Vagina (tissue), 2 donors: ENCODE measurements around the gene SCFD2. TPM values are rescaled to one million over a fixed set of nuclear protein-coding genes. Genes with fewer than 3 reads are reported as not detected.

Experiments used
- DNase-seq, 2 donors: peaks; one replicate each; pipeline ENCODE4 v3.0.0-alpha.2; 2017; ENCODE audit errors: extremely low spot score in 2 of 2
- H3K27ac ChIP-seq: fragments of 200-600 bp; sonication (generic); one replicate; pipeline ENCODE4 v1.5.1; 2019
- H3K27me3 ChIP-seq: fragments of 200-600 bp; sonication (generic); one replicate; pipeline ENCODE4 v1.5.1; 2019
- H3K36me3 ChIP-seq, 2 donors: fragments of 200-600 bp; sonication (generic); one replicate each; pipeline ENCODE4 v1.5.1; 2017 to 2019
- H3K4me1 ChIP-seq: fragments of 200-600 bp; sonication (generic); one replicate; pipeline ENCODE4 v1.5.1; 2019
- H3K4me3 ChIP-seq, 2 donors: fragments of 200-600 bp; sonication (generic); 1 replicate in 1 of 2; 2 replicates in 1 of 2; pipeline ENCODE4 v1.5.1; 2016 to 2019
- H3K9me3 ChIP-seq: fragments of 200-600 bp; sonication (generic); one replicate; pipeline ENCODE4 v1.5.1; 2019
- POLR2A ChIP-seq, 2 donors: fragments of 450-650 bp; IDR thresholded peaks; one replicate each; pipeline ENCODE4 v1.6.1; 2017; ENCODE audit warnings: antibody characterized with exemption in 2 of 2, mild to moderate bottlenecking in 2 of 2, moderate library complexity in 2 of 2
- POLR2AphosphoS5 ChIP-seq, 2 donors: sonication (generic); formaldehyde crosslinking; IDR thresholded peaks; one replicate each; pipeline ENCODE4 v1.9.0; 2017; ENCODE audit warnings: antibody characterized with exemption in 2 of 2, mild to moderate bottlenecking in 2 of 2, low read depth in 1 of 2; ENCODE audit not compliant: insufficient read depth in 1 of 2
- intact Hi-C: fragments of 100-400 bp; cut with DNase I; formaldehyde crosslinking; loops from one replicate; pipeline ENCODE4 v1.15.1; 2023
- total RNA-seq: library from RNA; depleted of rRNA; stranded (reverse); fragments of >200 nt; gene quantifications from one replicate; pipeline ENCODE4 v1.2.3, GENCODE V29; 2016
- TF ChIP-seq, protein P1 (sequence below), 3 experiments: fragments of 450-650 bp in 2 of 3; fragments of 200-600 bp in 1 of 3; sonication (generic) in 1 of 3; IDR thresholded peaks; one replicate each; pipeline ENCODE4 v1.5.1; 2017 to 2019; ENCODE audit warnings: antibody characterized with exemption in 3 of 3, mild to moderate bottlenecking in 2 of 3, moderate library complexity in 2 of 3

SCFD2 gene
- total RNA-seq, 1 donor from 2014 or later = 33.1 TPM

DNA sequence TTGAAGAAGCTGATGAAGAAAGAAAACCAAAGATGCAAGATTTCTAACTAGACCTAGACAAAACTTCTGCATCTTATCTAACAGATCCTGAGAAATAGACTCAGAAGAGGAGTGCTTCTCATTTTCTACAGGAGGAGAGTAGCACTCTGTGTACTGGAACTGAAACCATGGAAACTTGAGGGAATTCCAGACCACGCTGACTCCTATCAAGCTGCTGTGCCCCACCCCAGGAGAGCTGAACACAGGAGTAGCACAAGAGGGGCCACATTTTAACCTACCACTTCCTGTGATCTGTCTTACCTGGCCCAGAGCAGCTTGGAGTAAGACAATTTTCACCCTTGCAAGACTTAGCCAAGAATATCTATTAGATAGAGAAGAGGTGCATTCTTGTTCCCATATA, 248.9 kb downstream of the SCFD2 start:
- Histone ChIP-seq H3K9me3 (no peaks in the 10 kb centered on the region), H3K27ac (no peak overlapping the region), H3K4me3 (no peak overlapping the region), H3K4me1 (no peaks in the 10 kb centered on the region), H3K36me3 (no peaks in the 10 kb centered on the region), H3K27me3 (no peaks in the 10 kb centered on the region)
- DNase-seq = no peak
- TF ChIP-seq POLR2A (IDR thresholded peaks at IDR 0.05) (no peak), POLR2AphosphoS5 (IDR thresholded peaks at IDR 0.05; ENCODE audit: insufficient read depth in 1 of 2, low read depth in 1 of 2) (no peak)
- TF ChIP-seq, protein P1, sequence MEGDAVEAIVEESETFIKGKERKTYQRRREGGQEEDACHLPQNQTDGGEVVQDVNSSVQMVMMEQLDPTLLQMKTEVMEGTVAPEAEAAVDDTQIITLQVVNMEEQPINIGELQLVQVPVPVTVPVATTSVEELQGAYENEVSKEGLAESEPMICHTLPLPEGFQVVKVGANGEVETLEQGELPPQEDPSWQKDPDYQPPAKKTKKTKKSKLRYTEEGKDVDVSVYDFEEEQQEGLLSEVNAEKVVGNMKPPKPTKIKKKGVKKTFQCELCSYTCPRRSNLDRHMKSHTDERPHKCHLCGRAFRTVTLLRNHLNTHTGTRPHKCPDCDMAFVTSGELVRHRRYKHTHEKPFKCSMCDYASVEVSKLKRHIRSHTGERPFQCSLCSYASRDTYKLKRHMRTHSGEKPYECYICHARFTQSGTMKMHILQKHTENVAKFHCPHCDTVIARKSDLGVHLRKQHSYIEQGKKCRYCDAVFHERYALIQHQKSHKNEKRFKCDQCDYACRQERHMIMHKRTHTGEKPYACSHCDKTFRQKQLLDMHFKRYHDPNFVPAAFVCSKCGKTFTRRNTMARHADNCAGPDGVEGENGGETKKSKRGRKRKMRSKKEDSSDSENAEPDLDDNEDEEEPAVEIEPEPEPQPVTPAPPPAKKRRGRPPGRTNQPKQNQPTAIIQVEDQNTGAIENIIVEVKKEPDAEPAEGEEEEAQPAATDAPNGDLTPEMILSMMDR (IDR thresholded peaks at IDR 0.05) = no peak
- intact Hi-C loops = no loop called here

DNA sequence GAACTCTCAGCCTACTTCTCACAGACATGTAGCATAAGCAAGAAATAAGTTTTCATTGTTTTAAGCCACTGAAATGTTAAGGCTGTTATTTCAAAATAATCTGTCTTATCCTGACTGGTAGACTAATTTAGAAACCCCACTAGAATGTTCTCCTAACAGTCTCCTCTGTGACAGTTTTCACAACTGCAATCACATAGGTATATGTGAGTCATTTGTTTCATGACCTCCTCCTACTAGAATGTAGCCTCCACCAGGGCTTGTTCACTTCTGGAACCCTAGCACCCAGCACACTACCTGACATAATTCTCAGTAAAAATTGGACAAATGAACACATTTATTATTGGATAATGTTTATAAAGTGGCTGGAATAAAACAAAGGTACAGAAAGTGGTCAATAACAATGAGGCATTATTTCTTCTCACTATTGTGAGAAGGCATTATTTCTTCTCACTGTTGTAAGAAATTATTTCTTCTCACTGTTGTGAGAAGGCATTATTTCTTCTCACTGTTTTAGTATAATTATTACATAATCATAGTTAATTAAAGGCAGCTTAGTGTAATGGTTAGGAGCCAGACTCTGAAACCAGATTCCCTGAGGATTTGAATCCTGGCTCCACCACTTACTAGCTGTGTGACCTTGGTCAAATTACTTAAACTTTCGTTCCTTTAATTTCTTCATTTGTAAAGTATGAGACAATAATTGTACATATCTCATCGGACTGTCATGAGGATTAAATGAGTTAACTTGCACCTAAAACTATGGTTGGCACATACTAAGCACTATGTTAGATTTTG, 252.2 kb downstream of the SCFD2 start:
- TF ChIP-seq POLR2A (IDR thresholded peaks at IDR 0.05) (no peak), POLR2AphosphoS5 (IDR thresholded peaks at IDR 0.05; ENCODE audit: insufficient read depth in 1 of 2, low read depth in 1 of 2) (no peak)
- TF ChIP-seq, protein P1 (IDR thresholded peaks at IDR 0.05) = no peak

DNA sequence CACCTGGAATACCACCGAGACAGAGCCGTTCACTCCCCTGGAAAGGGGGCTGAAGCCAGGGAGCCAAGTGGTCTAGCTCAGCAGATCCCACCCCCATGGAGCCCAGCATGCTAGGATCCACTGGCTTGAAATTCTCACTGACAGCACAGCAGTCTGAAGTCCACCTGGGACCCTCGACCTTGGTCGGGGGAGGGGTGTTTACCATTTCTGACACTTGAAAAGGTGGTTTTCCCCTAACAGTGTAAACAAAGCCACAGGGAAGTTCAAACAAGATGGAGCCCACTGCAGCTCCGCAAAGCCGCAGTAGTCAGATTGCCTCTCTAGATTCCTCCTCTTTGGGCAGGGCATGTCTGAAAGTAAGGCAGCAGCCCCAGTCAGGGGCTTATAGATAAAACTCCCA, 260.5 kb downstream of the SCFD2 start:
- TF ChIP-seq POLR2A (IDR thresholded peaks at IDR 0.05) (no peak), POLR2AphosphoS5 (IDR thresholded peaks at IDR 0.05; ENCODE audit: insufficient read depth in 1 of 2, low read depth in 1 of 2) (no peak)
- TF ChIP-seq, protein P1 (IDR thresholded peaks at IDR 0.05) = no peak

More for the DNA sequence above, 252.2 kb downstream of the SCFD2 start:
- Histone ChIP-seq H3K27ac (no peak overlapping the region), H3K4me1 (no peaks in the 10 kb centered on the region), H3K36me3 (no peaks in the 10 kb centered on the region), H3K4me3 (no peak overlapping the region), H3K27me3 (no peaks in the 10 kb centered on the region), H3K9me3 (no peaks in the 10 kb centered on the region)
- no peak for DNase-seq
- intact Hi-C loops = no loop called here

DNA sequence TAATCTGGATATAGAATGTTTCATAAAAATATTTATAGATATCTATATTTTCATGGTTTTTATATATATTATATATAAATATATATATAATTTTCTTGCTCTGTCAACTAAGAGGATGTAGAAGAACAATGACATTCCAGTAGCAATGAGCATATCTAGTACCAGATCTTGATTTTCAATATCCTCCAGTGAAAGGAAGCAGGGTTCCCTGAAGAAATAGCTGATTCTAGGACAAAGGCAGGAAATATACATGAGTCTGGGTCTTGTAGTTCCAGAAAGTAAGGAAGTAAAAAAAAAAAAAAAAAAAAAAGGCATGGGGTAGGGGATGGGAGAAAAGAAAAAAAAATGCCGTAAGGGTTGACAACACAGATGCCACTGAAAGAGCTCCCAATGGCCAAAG, 262.4 kb downstream of the SCFD2 start:
- no peak for TF ChIP-seq POLR2A (IDR thresholded peaks at IDR 0.05)
- TF ChIP-seq, protein P1 (IDR thresholded peaks at IDR 0.05) = no peak
- TF ChIP-seq POLR2AphosphoS5 (IDR thresholded peaks at IDR 0.05; ENCODE audit: insufficient read depth in 1 of 2, low read depth in 1 of 2) = no peak
- intact Hi-C loops = no loop called here

More for the DNA sequence above, 260.5 kb downstream of the SCFD2 start:
- no peak for DNase-seq
- Histone ChIP-seq H3K9me3 (no peaks in the 10 kb centered on the region), H3K4me1 (no peaks in the 10 kb centered on the region), H3K27me3 (no peaks in the 10 kb centered on the region), H3K36me3 (no peaks in the 10 kb centered on the region), H3K4me3 (no peak overlapping the region), H3K27ac (no peak overlapping the region)
- intact Hi-C loops = no loop called here

DNA sequence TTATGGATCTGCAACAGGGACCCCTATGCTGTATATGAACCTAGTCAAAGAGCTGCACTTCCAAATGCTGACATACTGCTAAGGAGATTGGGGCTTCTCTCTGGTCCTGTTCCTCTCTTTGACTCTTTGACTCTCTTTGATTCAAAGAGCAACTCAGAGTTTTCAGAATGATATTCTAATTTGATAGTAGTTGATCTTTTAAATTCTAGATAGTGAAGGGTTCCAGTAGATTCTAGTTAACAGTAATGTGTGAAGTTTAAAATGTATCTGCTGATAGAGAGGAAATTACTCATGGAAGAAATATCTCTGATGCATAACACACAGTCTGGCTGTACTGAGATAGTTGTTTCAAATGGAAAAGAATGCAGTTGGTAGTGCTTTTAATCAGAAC, 264.7 kb downstream of the SCFD2 start:
- Histone ChIP-seq H3K36me3 (no peaks in the 10 kb centered on the region), H3K27ac (no peak overlapping the region), H3K27me3 (no peaks in the 10 kb centered on the region), H3K9me3 (no peaks in the 10 kb centered on the region), H3K4me3 (no peak overlapping the region), H3K4me1 (no peaks in the 10 kb centered on the region)
- TF ChIP-seq POLR2A (IDR thresholded peaks at IDR 0.05) = no peak
- no peak for TF ChIP-seq POLR2AphosphoS5 (IDR thresholded peaks at IDR 0.05; ENCODE audit: insufficient read depth in 1 of 2, low read depth in 1 of 2)
- TF ChIP-seq, protein P1 (IDR thresholded peaks at IDR 0.05) = no peak
- DNase-seq = no peak
- intact Hi-C loops = no loop called here

More for the DNA sequence above, 262.4 kb downstream of the SCFD2 start:
- no peak overlapping the region for H3K4me3 ChIP-seq
- no peak for DNase-seq
- no peaks in the 10 kb centered on the region for H3K9me3 ChIP-seq
- H3K4me1 ChIP-seq = no peaks in the 10 kb centered on the region
- no peak overlapping the region for H3K27ac ChIP-seq
- no peaks in the 10 kb centered on the region for H3K36me3 ChIP-seq
- no peaks in the 10 kb centered on the region for H3K27me3 ChIP-seq
